A673 (cell line): ENCODE data around the gene CFAP410. TPM values are rescaled to one million over a fixed set of nuclear protein-coding genes. Genes with fewer than 3 reads are reported as not detected.
"Not testable (repeated sequence)": the region's sequence is repeated elsewhere in the genome, so short reads cannot be mapped to it uniquely, and the experiment has no call there.

Experiments
- BruUV-seq: library from RNA; stranded (reverse); fragments of 400-500 nt; replicated peaks from 2 replicates; lab custom pipeline; 2021; lab: Mats Ljungman, UMichigan
- CTCF ChIA-PET: fragments of 300-600 bp; sonication (Branson Sonifier 250); formaldehyde crosslinking; loops from one replicate; lab custom pipeline; 2022; ENCODE audit warnings: antibody characterized with exemption; lab: Charles Lee
- POLR2A ChIA-PET: fragments of 300-600 bp; sonication (Branson Sonifier 250); formaldehyde crosslinking; loops from one replicate; lab custom pipeline; 2022; ENCODE audit warnings: antibody characterized with exemption; ENCODE audit not compliant: low non-redundant PET; lab: Charles Lee
- DNase-seq: peaks from one replicate; pipeline ENCODE4 v3.0.0-alpha.2; 2015; ENCODE audit warnings: low spot score
- H3K27ac ChIP-seq: fragments of 200-600 bp; sonication (generic); 2 replicates; pipeline ENCODE4 v1.5.1; 2016; ENCODE audit warnings: mixed run types, low read depth, mild to moderate bottlenecking, mixed read lengths, antibody characterized with exemption, low read length; ENCODE audit not compliant: poor library complexity, severe bottlenecking
- H3K27me3 ChIP-seq: fragments of 200-600 bp; sonication (generic); replicated peaks from 2 replicates; pipeline ENCODE4 v1.6.1; 2017; ENCODE audit warnings: mixed run types, low read depth, mild to moderate bottlenecking, mixed read lengths, antibody characterized with exemption, low read length; ENCODE audit not compliant: insufficient read depth, poor library complexity
- H3K36me3 ChIP-seq: fragments of 200-600 bp; sonication (generic); 2 replicates; pipeline ENCODE4 v1.6.1; 2016; ENCODE audit warnings: mixed run types, mild to moderate bottlenecking, mixed read lengths, antibody characterized with exemption, low read length; ENCODE audit not compliant: insufficient read depth, poor library complexity, severe bottlenecking
- H3K4me1 ChIP-seq: fragments of 200-600 bp; sonication (generic); 2 replicates; pipeline ENCODE4 v1.6.1; 2017; ENCODE audit warnings: mixed run types, mild to moderate bottlenecking, mixed read lengths, antibody characterized with exemption, low read length; ENCODE audit not compliant: insufficient read depth, poor library complexity, severe bottlenecking
- H3K4me3 ChIP-seq: fragments of 200-600 bp; sonication (generic); 2 replicates; pipeline ENCODE4 v1.5.1; 2016; ENCODE audit warnings: low read depth, mixed run types, mild to moderate bottlenecking, mixed read lengths, low read length; ENCODE audit not compliant: poor library complexity, severe bottlenecking
- H3K9me3 ChIP-seq: fragments of 200-600 bp; sonication (generic); 2 replicates; pipeline ENCODE4 v1.6.1; 2016; ENCODE audit warnings: mixed run types, low read depth, mild to moderate bottlenecking, mixed read lengths, antibody characterized with exemption, low read length; ENCODE audit not compliant: poor library complexity, severe bottlenecking
- EZH2 ChIP-seq: fragments of 200-600 bp; sonication (generic); IDR thresholded peaks from 2 replicates; pipeline ENCODE4 v1.6.1; 2017; ENCODE audit warnings: borderline replicate concordance, low read depth, mild to moderate bottlenecking, mixed read lengths, antibody characterized with exemption, low read length; ENCODE audit not compliant: poor library complexity, severe bottlenecking
- intact Hi-C: fragments of 100-400 bp; cut with micrococcal nuclease; formaldehyde crosslinking; loops from one replicate; pipeline ENCODE4 v1.10.0; 2022; ENCODE audit not compliant: unreplicated experiment
- total RNA-seq: library from RNA; stranded (reverse); gene quantifications from 2 replicates; pipeline ENCODE4 v1.2.3, GENCODE V29; 2021
- TF ChIP-seq, protein P1 (sequence below): fragments of 300-800, 200-600 bp; sonication (generic); conservative IDR thresholded peaks from 2 replicates; pipeline ENCODE4 v1.5.1; 2017; ENCODE audit warnings: low read depth, mild to moderate bottlenecking, antibody characterized with exemption, low read length, moderate library complexity, mixed read lengths

Gene CFAP410
- total RNA-seq, 1 experiment from 2014 or later: 14.0 TPM

DNA sequence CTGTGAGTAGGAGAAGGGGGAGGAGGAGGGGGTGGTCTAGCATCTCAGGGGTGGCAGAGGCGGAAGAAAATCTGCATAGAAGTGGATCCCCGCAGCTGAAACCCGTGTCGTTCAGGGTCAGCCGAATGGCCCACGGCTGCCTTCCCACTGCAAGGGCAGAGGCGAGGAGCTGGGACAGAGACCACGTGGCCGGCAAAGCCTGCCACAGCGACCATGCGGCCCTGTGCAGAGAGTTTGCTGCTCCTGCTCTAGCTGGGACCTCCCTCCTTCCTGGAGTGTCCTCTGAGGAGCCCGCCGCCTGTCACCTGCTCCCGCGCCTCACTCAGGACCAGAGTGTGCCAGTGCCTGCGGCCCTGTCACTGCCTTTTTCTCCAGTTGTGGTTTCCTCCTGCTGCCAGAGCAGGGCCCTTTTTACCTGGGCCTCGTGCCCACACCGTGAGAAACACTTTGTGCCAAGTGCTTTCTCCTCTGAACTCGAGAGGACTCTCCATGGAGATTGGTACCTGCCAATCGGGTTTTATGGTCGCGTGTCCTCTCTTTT lies 8.8 kb upstream of the CFAP410 start:
- TF ChIP-seq, protein P1, sequence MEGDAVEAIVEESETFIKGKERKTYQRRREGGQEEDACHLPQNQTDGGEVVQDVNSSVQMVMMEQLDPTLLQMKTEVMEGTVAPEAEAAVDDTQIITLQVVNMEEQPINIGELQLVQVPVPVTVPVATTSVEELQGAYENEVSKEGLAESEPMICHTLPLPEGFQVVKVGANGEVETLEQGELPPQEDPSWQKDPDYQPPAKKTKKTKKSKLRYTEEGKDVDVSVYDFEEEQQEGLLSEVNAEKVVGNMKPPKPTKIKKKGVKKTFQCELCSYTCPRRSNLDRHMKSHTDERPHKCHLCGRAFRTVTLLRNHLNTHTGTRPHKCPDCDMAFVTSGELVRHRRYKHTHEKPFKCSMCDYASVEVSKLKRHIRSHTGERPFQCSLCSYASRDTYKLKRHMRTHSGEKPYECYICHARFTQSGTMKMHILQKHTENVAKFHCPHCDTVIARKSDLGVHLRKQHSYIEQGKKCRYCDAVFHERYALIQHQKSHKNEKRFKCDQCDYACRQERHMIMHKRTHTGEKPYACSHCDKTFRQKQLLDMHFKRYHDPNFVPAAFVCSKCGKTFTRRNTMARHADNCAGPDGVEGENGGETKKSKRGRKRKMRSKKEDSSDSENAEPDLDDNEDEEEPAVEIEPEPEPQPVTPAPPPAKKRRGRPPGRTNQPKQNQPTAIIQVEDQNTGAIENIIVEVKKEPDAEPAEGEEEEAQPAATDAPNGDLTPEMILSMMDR: no peak
- TF ChIP-seq EZH2: no peak
- no TSS peak for BruUV-seq
- intact Hi-C loops: no loop called here
- Histone ChIP-seq H3K27ac (no peak overlapping the region), H3K27me3 (peaks cover 32% of the 10 kb centered on the region), H3K9me3 (no peaks in the 10 kb centered on the region), H3K4me3 (no peak overlapping the region), H3K36me3 (no peaks in the 10 kb centered on the region), H3K4me1 (no peaks in the 10 kb centered on the region)
- no peak for DNase-seq
- ChIA-PET CTCF (no interaction called here), POLR2A (no interaction called here)

DNA sequence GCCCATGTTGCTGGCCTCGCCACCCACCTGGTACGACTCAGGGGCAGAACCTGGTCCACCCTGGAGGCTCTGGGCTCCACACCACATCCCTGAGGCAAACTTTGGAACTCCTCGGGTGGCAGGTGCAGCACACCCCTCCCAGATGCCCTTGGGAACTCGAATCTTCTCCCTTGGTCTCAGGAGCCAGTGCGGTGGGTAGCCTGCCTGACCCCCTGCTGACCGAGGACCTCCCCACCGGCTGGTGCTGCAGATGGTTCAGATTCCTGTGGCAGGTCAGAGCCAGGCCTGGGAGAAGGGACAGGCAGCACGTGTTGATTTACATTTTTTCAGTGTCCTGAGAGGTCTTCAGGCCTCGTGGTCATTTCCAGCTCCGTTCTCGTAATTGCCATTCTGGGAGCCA lies 6.3 kb upstream of the CFAP410 start:
- H3K4me1 ChIP-seq: no peaks in the 10 kb centered on the region
- peaks cover 17% of the 10 kb centered on the region for H3K27me3 ChIP-seq
- intact Hi-C loops: no loop called here
- ChIA-PET POLR2A (no interaction called here), CTCF (no interaction called here)
- no TSS peak for BruUV-seq
- no peak for DNase-seq
- H3K9me3 ChIP-seq: no peaks in the 10 kb centered on the region
- H3K27ac ChIP-seq: no peak overlapping the region
- no peak overlapping the region for H3K4me3 ChIP-seq
- H3K36me3 ChIP-seq: no peaks in the 10 kb centered on the region
- TF ChIP-seq, protein P1: no peak
- TF ChIP-seq EZH2: no peak

DNA sequence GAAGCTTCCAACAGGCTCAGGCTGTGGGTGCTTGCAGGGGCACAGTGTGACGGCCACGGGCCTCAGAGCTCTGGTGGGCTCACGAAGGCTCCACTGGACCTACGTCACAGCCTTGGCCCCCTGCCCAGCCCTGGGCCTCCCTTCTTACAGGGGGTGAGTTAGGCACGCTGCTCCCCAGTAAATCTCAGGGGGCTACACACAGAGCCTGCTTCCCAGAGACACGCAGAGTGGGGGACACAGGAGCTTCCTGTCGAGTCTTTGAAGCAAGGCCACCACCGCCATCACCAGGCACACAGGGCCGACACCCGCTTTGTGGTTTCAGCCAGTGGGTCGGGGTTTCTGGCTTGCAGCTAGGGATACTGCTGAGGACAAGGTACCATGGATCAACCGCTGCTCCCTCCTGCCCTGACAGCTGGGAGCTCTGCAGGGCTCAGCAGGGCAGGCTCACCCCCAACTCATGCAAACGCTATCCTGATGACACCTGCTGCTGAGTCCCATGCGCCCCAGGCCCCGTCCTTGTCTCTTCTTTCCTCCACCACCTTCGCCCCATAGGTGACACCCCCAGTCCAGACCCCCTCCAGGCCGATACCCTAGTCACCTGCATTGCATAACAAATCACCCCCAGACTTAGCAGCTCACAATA lies 5.5 kb upstream of the CFAP410 start:
- H3K4me3 ChIP-seq: no peak overlapping the region
- intact Hi-C loops: no loop called here
- POLR2A ChIA-PET: interaction anchor here (0.6 kb wide), 1 partner anchor 450 kb away, joined by 4 read pairs; no protein-coding TSS in a partner anchor
- no peaks in the 10 kb centered on the region for H3K9me3 ChIP-seq
- no peak for DNase-seq
- H3K27ac ChIP-seq: no peak overlapping the region
- BruUV-seq: no TSS peak
- TF ChIP-seq EZH2: no peak
- TF ChIP-seq, protein P1: no peak
- no peaks in the 10 kb centered on the region for H3K36me3 ChIP-seq
- CTCF ChIA-PET: no interaction called here
- no peaks in the 10 kb centered on the region for H3K4me1 ChIP-seq
- H3K27me3 ChIP-seq: peaks cover 11% of the 10 kb centered on the region

DNA sequence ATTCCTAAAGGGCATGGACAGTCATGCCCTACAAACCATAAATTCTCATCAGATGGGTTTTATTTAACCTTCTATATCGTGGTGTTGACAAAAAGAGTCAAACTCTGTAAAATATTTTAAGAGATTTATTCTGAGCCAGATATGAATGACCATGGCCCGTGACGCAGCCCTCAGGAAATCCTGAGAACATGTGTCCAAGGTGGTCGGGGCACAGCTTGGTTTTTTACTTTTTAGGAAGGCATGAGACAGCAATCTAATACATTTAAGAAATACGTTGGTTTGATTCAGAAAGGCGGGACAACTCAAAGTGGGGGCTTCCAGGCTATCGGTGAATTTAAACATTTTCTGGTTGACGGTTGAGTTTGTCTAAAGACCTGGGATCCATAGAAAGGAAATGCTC lies 3.8 kb upstream of the CFAP410 start:
- intact Hi-C loops, H3K9me3 ChIP-seq, H3K4me3 ChIP-seq, BruUV-seq, DNase-seq, H3K27ac ChIP-seq, H3K27me3 ChIP-seq, H3K4me1 ChIP-seq, H3K36me3 ChIP-seq, CTCF ChIA-PET, POLR2A ChIA-PET: not testable (repeated sequence)

DNA sequence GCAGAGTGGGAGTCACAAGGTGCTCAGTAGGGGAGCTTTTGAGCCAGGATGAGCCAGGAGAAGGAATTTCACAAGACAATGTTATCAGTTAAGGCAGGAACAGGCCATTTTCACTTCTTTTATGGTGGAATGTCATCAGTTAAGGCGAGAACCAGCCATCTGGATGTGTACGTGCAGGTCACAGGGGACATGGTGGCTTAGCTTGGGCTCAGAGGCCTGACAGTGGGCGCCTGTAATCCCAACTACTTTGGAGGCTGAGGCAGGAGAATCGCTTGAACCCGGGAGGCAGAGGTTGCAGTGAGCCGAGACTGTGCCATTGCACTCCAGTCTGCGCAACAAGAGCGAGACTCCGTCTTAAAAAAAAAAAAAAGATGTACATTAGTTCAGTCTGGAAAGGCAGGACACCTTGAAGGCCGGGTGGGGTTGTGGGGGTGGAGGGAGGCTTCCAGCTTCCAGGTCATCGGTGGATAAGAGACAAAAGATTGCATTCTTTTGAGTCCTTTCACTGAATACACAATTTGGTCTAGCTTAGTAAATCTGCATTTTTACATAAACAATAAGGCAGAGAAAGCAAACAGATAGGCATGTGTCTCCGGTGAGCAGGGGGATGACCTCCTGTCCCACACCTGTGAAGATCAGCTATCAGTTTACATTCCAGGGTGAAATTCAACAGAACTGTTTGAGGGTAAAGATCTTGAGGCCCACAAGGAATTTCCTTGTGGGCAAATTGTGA lies 2.7 kb upstream of the CFAP410 start:
- BruUV-seq, H3K27ac ChIP-seq, CTCF ChIA-PET, H3K4me1 ChIP-seq, H3K27me3 ChIP-seq, H3K4me3 ChIP-seq, POLR2A ChIA-PET, intact Hi-C loops, H3K36me3 ChIP-seq, H3K9me3 ChIP-seq, DNase-seq: not testable (repeated sequence)
